B cell (primary cell): ENCODE measurements around the gene EML6.

Experiments used
- CTCF ChIP-seq: fragments of 200-600 bp; IDR thresholded peaks from one replicate; pipeline ENCODE4 v1.8.0; 2022; ENCODE audit warnings: antibody characterized with exemption, mild to moderate bottlenecking
- EZH2 ChIP-seq: IDR thresholded peaks from 2 replicates; pipeline ENCODE4 v1.6.1; 2012; ENCODE audit warnings: borderline replicate concordance, low read depth, mild to moderate bottlenecking, moderate library complexity, low read length; ENCODE audit not compliant: insufficient read depth, poor library complexity, severe bottlenecking

- TF ChIP-seq CTCF, result no peak
- TF ChIP-seq EZH2, result no peak
Measured at GRCh38 chr2:54862229-54862628, 138.8 kb downstream of the EML6 start.
